GM18868 (cell line): ENCODE measurements around the gene RAD51.
A peak's percentile ranks its signal among the peaks of the same experiment; 100 is the strongest.

Source experiments
- ATAC-seq: cut with Tn5 transposase; IDR thresholded peaks from one replicate; pipeline ENCODE4 v1.9.1; 2021; ENCODE audit warnings: mild to moderate bottlenecking, moderate library complexity; ENCODE audit not compliant: unreplicated experiment

The RAD51 gene

GRCh38 chr15:40721701-40722100 is 26.7 kb downstream of the RAD51 start:
- ATAC-seq = no peak

- no peak for ATAC-seq
Observed at GRCh38 chr15:40722354-40722753, 27.4 kb downstream of the RAD51 start.

GRCh38 chr15:40722934-40723333 is 28.0 kb downstream of the RAD51 start:
- no peak for ATAC-seq

- ATAC-seq = no peak
Observed at GRCh38 chr15:40723919-40724318, 28.9 kb downstream of the RAD51 start.

- ATAC-seq = no peak
Observed at GRCh38 chr15:40731034-40731433, 36.1 kb downstream of the RAD51 start.

- no peak for ATAC-seq
Observed at GRCh38 chr15:40736575-40736974, 41.6 kb downstream of the RAD51 start.

GRCh38 chr15:40737048-40737447 is 42.1 kb downstream of the RAD51 start:
- no peak for ATAC-seq

GRCh38 chr15:40739047-40739446 is 44.1 kb downstream of the RAD51 start:
- no peak for ATAC-seq

GRCh38 chr15:40739854-40740253 is 44.9 kb downstream of the RAD51 start:
- ATAC-seq = no peak

- no peak for ATAC-seq
Observed at GRCh38 chr15:40743485-40743901, 48.5 kb downstream of the RAD51 start.

- no peak for ATAC-seq
Observed at GRCh38 chr15:40743921-40744814, 49.2 kb downstream of the RAD51 start.

GRCh38 chr15:40744815-40745152 is 49.8 kb downstream of the RAD51 start:
- ATAC-seq = no peak

- ATAC-seq = no peak
Observed at GRCh38 chr15:40746916-40747418, 52.0 kb downstream of the RAD51 start.

- ATAC-seq = no peak
Observed at GRCh38 chr15:40747685-40748631, 53.0 kb downstream of the RAD51 start.

GRCh38 chr15:40749151-40749630 is 54.2 kb downstream of the RAD51 start:
- ATAC-seq = no peak

GRCh38 chr15:40750885-40751284 is 55.9 kb downstream of the RAD51 start:
- ATAC-seq = no peak

- ATAC-seq = no peak
Observed at GRCh38 chr15:40751745-40752144, 56.8 kb downstream of the RAD51 start.

GRCh38 chr15:40754574-40754882 is 59.6 kb downstream of the RAD51 start:
- ATAC-seq = peak; percentile 3

GRCh38 chr15:40754883-40755811 is 60.2 kb downstream of the RAD51 start, which contains the start of gene RMDN3:
Gene RMDN3, minus strand, starts transcription at chr15:40755254. Its CDS starts 471 bp downstream, at chr15:40754783.
- peak; percentile 86 for ATAC-seq

- ATAC-seq = no peak
Observed at GRCh38 chr15:40755812-40756208, 60.8 kb downstream of the RAD51 start.
